GM21367 (cell line): ENCODE data around the gene MICALL1.
"Not testable (repeated sequence)": the region's sequence is repeated elsewhere in the genome, so short reads cannot be mapped to it uniquely, and the experiment has no call there.

Source experiments
- ATAC-seq: cut with Tn5 transposase; IDR thresholded peaks from one replicate; pipeline ENCODE4 v1.9.1; 2021; ENCODE audit not compliant: unreplicated experiment

Gene MICALL1

GRCh38 chr22:37954686-37955085 lies 48.6 kb downstream of the MICALL1 start:
- ATAC-seq, result no peak

- ATAC-seq, result not testable (repeated sequence)
Observed at GRCh38 chr22:37955825-37956397, 49.8 kb downstream of the MICALL1 start.

GRCh38 chr22:37957232-37957631 lies 51.1 kb downstream of the MICALL1 start:
- ATAC-seq, result no peak

- ATAC-seq, result no peak
Observed at GRCh38 chr22:37959231-37959825, 53.2 kb downstream of the MICALL1 start.

GRCh38 chr22:37961062-37961461 lies 55.0 kb downstream of the MICALL1 start:
- no peak for ATAC-seq

- ATAC-seq, result no peak
Observed at GRCh38 chr22:37965940-37966664, 60.0 kb downstream of the MICALL1 start.

- no peak for ATAC-seq
Observed at GRCh38 chr22:37967147-37967546, 61.0 kb downstream of the MICALL1 start.

GRCh38 chr22:37967637-37968451 lies 61.7 kb downstream of the MICALL1 start:
- ATAC-seq, result no peak

GRCh38 chr22:37968452-37969251 lies 62.6 kb downstream of the MICALL1 start:
- no peak for ATAC-seq

- ATAC-seq, result no peak
Observed at GRCh38 chr22:37970864-37971263, 64.8 kb downstream of the MICALL1 start.

GRCh38 chr22:37971475-37972434 lies 65.7 kb downstream of the MICALL1 start:
- no peak for ATAC-seq

- ATAC-seq, result no peak
Observed at GRCh38 chr22:37972527-37972926, 66.4 kb downstream of the MICALL1 start.

GRCh38 chr22:37973271-37974170 lies 67.4 kb downstream of the MICALL1 start:
- no peak for ATAC-seq

GRCh38 chr22:37975153-37975552 lies 69.1 kb downstream of the MICALL1 start:
- ATAC-seq, result no peak

- ATAC-seq, result not testable (repeated sequence)
Observed at GRCh38 chr22:37976022-37976421, 69.9 kb downstream of the MICALL1 start.

- no peak for ATAC-seq
Observed at GRCh38 chr22:37976547-37976946, 70.5 kb downstream of the MICALL1 start.

GRCh38 chr22:37979782-37980181 lies 73.7 kb downstream of the MICALL1 start:
- ATAC-seq, result no peak

- no peak for ATAC-seq
Observed at GRCh38 chr22:37981282-37982011, 75.3 kb downstream of the MICALL1 start.
